Activated naive CD4-positive, alpha-beta T cell treated with anti-CD3 and anti-CD28 coated beads, Interleukin-2, amount 50 U/mL, for 72 hours (primary cell): Measurements from ENCODE around the gene WDFY2. TPM values are rescaled to one million over a fixed set of nuclear protein-coding genes. Genes with fewer than 3 reads are reported as not detected.
"Not testable (repeated sequence)": the region's sequence is repeated elsewhere in the genome, so short reads cannot be mapped to it uniquely, and the experiment has no call there.

Experiments used
- ATAC-seq, 2 donors: fragments of 150-1000 bp; cut with Tn5 transposase; 2 replicates each; pipeline ENCODE4 v1.10.0; 2021; ENCODE audit warnings: mild to moderate bottlenecking in 2 of 2, moderate library complexity in 2 of 2
- DNase-seq, 2 donors: peaks; one replicate each; pipeline ENCODE4 v3.0.0; 2021 to 2022; ENCODE audit warnings: low spot score in 2 of 2
- H3K27ac Mint-ChIP-seq, 2 donors: one replicate each; pipeline ENCODE4 v1.8.0; 2022; ENCODE audit warnings: mild to moderate bottlenecking in 2 of 2, mixed read lengths in 2 of 2
- H3K36me3 Mint-ChIP-seq, 2 donors: one replicate each; pipeline ENCODE4 v1.8.0; 2022; ENCODE audit warnings: mixed read lengths in 2 of 2
- H3K9me3 Mint-ChIP-seq, 2 donors: one replicate each; pipeline ENCODE4 v1.8.0; 2022; ENCODE audit warnings: mixed read lengths in 2 of 2
- total RNA-seq, 2 donors: library from RNA; stranded (reverse); gene quantifications; one replicate each; pipeline ENCODE4 v1.2.3, GENCODE V29; 2022

Gene WDFY2, protein sequence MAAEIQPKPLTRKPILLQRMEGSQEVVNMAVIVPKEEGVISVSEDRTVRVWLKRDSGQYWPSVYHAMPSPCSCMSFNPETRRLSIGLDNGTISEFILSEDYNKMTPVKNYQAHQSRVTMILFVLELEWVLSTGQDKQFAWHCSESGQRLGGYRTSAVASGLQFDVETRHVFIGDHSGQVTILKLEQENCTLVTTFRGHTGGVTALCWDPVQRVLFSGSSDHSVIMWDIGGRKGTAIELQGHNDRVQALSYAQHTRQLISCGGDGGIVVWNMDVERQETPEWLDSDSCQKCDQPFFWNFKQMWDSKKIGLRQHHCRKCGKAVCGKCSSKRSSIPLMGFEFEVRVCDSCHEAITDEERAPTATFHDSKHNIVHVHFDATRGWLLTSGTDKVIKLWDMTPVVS
- total RNA-seq, result 10 to 100 TPM; 16.4 to 17.5 TPM

- H3K9me3 Mint-ChIP-seq, result peaks cover under 1 to 2% of the 10 kb centered on the region in 2 donors
- ATAC-seq (peak; percentile 77 to 82), DNase-seq (peak; percentile 98 to 99)
- H3K27ac Mint-ChIP-seq, result peak within 1 kb of the TSS; percentile 87 to 95
- H3K36me3 Mint-ChIP-seq, result peaks cover 0 to 23% of the 10 kb centered on the region in 2 donors
These were observed at the start of gene WDFY2 for GRCh38 chr13:51583875-51584730. WDFY2 (plus strand) TSS chr13:51584462; CDS start chr13:51584688, 226 bp downstream.

GRCh38 chr13:51538591-51539179 is 45.6 kb upstream of the WDFY2 start:
- ATAC-seq (peak in 1 of 2 donors; percentile 24), DNase-seq (no peak)
- Mint-ChIP-seq H3K27ac (peak overlapping the region in 1 of 2 donors; percentile 61), H3K36me3 (no peaks in the 10 kb centered on the region), H3K9me3 (no peaks in the 10 kb centered on the region)

GRCh38 chr13:51539887-51540286 is 44.4 kb upstream of the WDFY2 start:
- no peak for DNase-seq
- H3K27ac Mint-ChIP-seq, result peak overlapping the region in 1 of 2 donors; percentile 64
- no peaks in the 10 kb centered on the region for H3K36me3 Mint-ChIP-seq
- ATAC-seq, result no peak
- H3K9me3 Mint-ChIP-seq, result no peaks in the 10 kb centered on the region

DNA sequence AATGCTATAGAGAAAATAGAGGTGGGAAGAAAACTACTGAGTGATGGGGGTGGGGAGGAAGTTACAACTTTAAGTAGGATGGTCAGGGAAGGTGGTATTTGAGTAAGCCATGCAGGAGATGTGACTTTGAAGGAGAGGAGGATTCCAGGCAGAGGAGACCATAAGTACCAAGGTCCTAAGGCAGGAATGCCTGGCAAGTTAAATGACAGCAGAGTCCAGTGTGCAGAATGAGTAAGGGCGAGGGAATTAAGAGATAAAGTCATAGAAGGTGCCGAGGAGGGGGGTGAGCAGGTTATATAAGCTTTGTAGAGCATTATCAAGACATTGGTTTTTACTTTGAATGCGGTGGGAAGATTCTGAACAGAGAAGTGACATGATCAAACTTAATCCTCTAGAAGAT is 43.2 kb upstream of the WDFY2 start:
- DNase-seq (no peak), ATAC-seq (no peak)
- no peaks in the 10 kb centered on the region for H3K9me3 Mint-ChIP-seq
- H3K27ac Mint-ChIP-seq, result no peak overlapping the region
- no peaks in the 10 kb centered on the region for H3K36me3 Mint-ChIP-seq

- no peak for ATAC-seq
- no peak for DNase-seq
These were observed 42.4 kb upstream of the WDFY2 start for GRCh38 chr13:51541809-51542258.

DNA sequence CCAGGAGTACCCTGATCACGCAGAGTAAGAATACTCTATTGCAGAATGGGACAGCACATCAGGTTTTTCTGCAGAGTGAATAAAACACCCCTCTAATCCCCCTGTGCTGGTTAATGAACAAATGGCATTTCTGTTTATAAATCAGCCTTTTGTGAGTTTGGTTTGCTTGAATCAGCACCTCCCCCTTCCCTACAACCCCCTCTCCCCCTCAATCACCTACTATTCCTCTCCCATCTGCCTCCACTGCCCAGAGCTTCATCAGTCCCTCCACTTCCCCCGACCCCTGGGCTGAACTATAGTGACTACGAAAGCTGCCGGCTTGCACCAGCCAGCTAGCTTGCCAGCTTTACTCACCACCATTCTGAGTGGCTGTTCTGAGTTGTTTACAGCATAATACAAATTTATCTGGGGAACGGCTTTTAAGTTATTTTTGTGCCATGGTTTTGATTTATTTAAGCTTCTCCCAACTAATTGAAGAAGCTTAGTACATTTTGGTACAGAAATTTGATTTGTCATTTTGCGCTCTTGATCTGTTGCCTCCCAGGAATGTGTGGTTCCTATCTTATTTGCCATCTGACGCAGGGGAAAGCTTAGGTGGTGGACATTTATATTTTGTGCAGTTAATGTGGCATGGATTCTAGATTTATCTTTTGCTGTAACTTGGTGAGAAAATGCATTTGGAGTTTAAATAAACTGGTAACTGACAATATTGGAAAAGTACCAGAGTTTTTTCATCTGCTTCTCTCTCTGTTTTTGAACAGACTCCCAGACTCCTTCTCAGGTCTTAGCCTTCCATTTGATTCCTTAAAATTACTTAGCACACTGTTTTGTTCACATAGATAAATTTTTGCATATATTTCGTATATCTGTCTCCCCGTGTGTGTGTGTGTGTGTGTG is 41.7 kb upstream of the WDFY2 start:
- DNase-seq (no peak), ATAC-seq (no peak)
- Mint-ChIP-seq H3K36me3 (no peaks in the 10 kb centered on the region), H3K27ac (no peak overlapping the region), H3K9me3 (no peaks in the 10 kb centered on the region)

More at GRCh38 chr13:51541809-51542258, 42.4 kb upstream of the WDFY2 start:
- H3K27ac Mint-ChIP-seq, result no peak overlapping the region
- no peaks in the 10 kb centered on the region for H3K9me3 Mint-ChIP-seq
- H3K36me3 Mint-ChIP-seq, result no peaks in the 10 kb centered on the region

GRCh38 chr13:51545446-51545845 is 38.8 kb upstream of the WDFY2 start:
- not testable (repeated sequence) for ATAC-seq, H3K27ac Mint-ChIP-seq, H3K36me3 Mint-ChIP-seq, H3K9me3 Mint-ChIP-seq, DNase-seq

GRCh38 chr13:51547425-51548176 is 36.7 kb upstream of the WDFY2 start:
- no peak overlapping the region for H3K27ac Mint-ChIP-seq
- ATAC-seq (no peak), DNase-seq (no peak)
- no peaks in the 10 kb centered on the region for H3K36me3 Mint-ChIP-seq
- H3K9me3 Mint-ChIP-seq, result no peaks in the 10 kb centered on the region

- DNase-seq (no peak), ATAC-seq (peak in 1 of 2 donors; percentile 13)
- no peaks in the 10 kb centered on the region for H3K9me3 Mint-ChIP-seq
- no peaks in the 10 kb centered on the region for H3K36me3 Mint-ChIP-seq
- H3K27ac Mint-ChIP-seq, result peak overlapping the region in 1 of 2 donors; percentile 37
These were observed 35.2 kb upstream of the WDFY2 start for GRCh38 chr13:51549050-51549449.

DNA sequence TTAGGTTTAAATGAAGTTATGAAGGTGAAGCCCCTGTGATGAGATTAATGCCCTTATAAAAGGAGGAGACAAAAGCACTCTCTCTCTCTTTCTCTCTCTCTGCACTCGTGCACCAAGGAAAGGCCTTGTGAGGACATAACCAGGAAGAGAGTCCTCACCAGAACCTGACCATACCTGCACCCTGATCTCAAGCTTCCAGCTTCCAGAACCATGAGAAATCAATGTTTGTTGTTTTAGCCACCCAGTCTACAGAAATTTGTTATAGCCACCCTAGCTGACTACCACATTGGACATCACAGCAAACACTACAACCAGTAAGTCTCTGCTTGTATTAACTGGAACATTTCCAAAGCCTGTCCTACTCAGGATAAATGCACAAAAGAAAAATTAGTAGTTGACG is 34.7 kb upstream of the WDFY2 start:
- ATAC-seq (no peak), DNase-seq (no peak)
- Mint-ChIP-seq H3K9me3 (no peaks in the 10 kb centered on the region), H3K36me3 (no peaks in the 10 kb centered on the region), H3K27ac (peak overlapping the region in 1 of 2 donors; percentile 37)

DNA sequence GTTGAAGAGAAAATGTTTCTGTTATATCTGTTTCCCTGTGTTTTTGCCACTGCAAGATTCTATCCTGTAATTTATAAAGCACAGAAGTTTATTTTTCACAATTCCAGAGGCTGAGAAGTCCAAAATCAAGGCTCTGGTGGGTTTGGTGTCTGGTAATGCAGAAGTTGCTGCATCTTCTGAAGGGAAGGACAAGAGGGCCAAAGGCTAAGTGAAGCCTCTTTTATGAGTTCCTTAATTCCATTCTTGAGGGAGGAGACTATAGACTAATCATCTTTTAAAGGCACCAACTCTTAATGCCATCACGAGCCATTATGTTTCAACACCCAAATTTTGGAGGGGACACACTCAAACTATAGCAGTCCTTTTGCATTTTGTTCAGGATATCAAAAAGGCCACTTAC is 34.1 kb upstream of the WDFY2 start:
- Mint-ChIP-seq H3K36me3 (no peaks in the 10 kb centered on the region), H3K27ac (no peak overlapping the region), H3K9me3 (no peaks in the 10 kb centered on the region)
- no peak for DNase-seq
- no peak for ATAC-seq

DNA sequence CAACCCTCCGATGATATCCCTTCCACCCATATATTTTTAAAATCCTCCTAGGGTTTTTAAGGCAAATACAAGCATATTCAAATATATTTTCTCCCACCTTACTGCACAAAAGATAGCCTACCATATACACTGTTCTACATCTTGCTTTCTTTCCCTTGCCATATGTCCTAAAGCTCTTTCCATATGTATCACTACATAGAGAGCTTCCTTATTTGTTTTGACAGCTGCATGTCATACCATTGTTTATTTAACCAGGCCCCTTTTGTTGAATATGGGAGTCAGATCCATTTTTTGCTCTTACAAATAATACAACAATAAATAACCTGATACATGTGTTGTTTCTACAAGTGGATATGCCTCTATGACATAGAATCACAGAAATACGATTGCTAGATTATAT is 32.8 kb upstream of the WDFY2 start:
- Mint-ChIP-seq H3K36me3 (no peaks in the 10 kb centered on the region), H3K9me3 (no peaks in the 10 kb centered on the region), H3K27ac (no peak overlapping the region)
- ATAC-seq (no peak), DNase-seq (no peak)

GRCh38 chr13:51552027-51552426 is 32.2 kb upstream of the WDFY2 start:
- Mint-ChIP-seq H3K27ac (no peak overlapping the region), H3K36me3 (no peaks in the 10 kb centered on the region), H3K9me3 (no peaks in the 10 kb centered on the region)
- no peak for DNase-seq
- ATAC-seq, result no peak

DNA sequence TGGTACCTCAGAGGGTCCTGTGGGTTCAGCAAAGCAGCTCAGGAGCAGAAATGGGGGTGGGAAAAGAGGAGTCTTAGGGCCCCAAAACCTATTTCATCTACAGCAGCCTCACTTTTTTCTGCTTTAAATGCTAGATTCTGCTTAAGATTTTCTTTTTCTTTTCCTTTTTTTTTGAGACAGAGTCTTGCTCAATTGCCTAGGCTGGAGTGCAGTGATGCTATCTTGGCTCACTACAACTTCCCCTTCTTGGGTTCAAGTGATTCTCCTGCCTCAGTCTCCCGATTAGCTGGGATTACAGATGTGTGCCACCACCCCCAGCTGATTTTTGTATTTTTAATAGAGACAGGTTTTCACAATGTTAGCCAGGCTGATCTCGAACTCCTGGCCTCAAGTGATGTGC is 30.7 kb upstream of the WDFY2 start:
- ATAC-seq, result no peak
- no peak overlapping the region for H3K27ac Mint-ChIP-seq

DNA sequence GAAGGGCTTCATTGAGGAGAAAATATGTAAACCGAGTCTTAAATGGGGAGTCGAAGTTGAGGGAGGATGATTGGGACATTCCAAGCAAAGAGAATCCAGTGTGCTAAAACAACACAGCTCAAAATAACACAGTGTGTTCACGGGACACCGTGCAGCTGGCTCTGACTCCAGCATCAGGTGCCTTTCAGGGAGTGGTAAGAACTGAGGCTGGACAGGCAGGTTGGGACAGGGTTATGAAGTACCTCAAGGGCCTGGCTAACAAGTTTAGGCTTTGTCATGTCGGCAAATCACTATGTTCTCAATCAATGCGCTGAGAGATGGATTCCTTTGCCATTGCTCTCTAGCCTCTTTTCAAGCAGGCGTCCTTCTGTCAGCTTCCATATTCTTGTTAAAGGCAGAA is 27.5 kb upstream of the WDFY2 start:
- Mint-ChIP-seq H3K9me3 (peaks cover 0 to 9% of the 10 kb centered on the region in 2 donors), H3K27ac (no peak overlapping the region), H3K36me3 (no peaks in the 10 kb centered on the region)
- DNase-seq, result no peak
- ATAC-seq, result no peak

More for the DNA sequence above, 30.7 kb upstream of the WDFY2 start:
- Mint-ChIP-seq H3K9me3 (no peaks in the 10 kb centered on the region), H3K36me3 (no peaks in the 10 kb centered on the region)
- DNase-seq, result no peak
